Common myeloid progenitor, CD34-positive (primary cell): ENCODE data around the gene PTGER2.

Experiments
- CTCF ChIA-PET: fragments of 350-600 bp; sonication (Branson Sonifier 250); formaldehyde crosslinking; loops from one replicate; lab custom pipeline; 2021; ENCODE audit warnings: antibody characterized with exemption; lab: Charles Lee
- POLR2A ChIA-PET: fragments of 350-600 bp; sonication (Branson Sonifier 250); formaldehyde crosslinking; loops from one replicate; lab custom pipeline; 2021; ENCODE audit warnings: antibody characterized with exemption; lab: Charles Lee
- DNase-seq, 3 donors: peaks; one replicate each; pipeline versions ENCODE4 v3.0.0 to v3.0.0-alpha.2; 2013
- H3K27ac ChIP-seq, 2 experiments: 1 replicate in 1 of 2; 2 replicates in 1 of 2; pipeline ENCODE4 v1.7.0; 2013; ENCODE audit warnings: inconsistent platforms in 2 of 2, low read length in 2 of 2, mild to moderate bottlenecking in 2 of 2, low read depth in 1 of 2, moderate library complexity in 1 of 2; ENCODE audit not compliant: severe bottlenecking in 2 of 2, insufficient read depth in 1 of 2, poor library complexity in 1 of 2
- H3K27me3 ChIP-seq, 5 experiments: replicated peaks in 2 of 5; 1 replicate in 3 of 5; 2 replicates in 2 of 5; pipeline versions ENCODE4 v1.6.1 to v1.7.0; 2013; ENCODE audit warnings: low read length in 4 of 5, mild to moderate bottlenecking in 2 of 5, moderate library complexity in 2 of 5, inconsistent platforms in 1 of 5; ENCODE audit not compliant: insufficient read depth in 5 of 5, control insufficient read depth in 4 of 5
- H3K36me3 ChIP-seq, 4 experiments: 1 replicate in 2 of 4; 2 replicates in 2 of 4; pipeline versions ENCODE4 v1.6.1 to v1.7.0; 2013; ENCODE audit warnings: low read length in 3 of 4, control low read depth in 1 of 4, mild to moderate bottlenecking in 1 of 4; ENCODE audit not compliant: control insufficient read depth in 4 of 4, insufficient read depth in 4 of 4
- H3K4me1 ChIP-seq, 4 experiments: 1 replicate in 3 of 4; 2 replicates in 1 of 4; pipeline versions ENCODE4 v1.6.1 to v1.7.1; 2013; ENCODE audit warnings: low read length in 3 of 4, mild to moderate bottlenecking in 3 of 4, control low read depth in 1 of 4, inconsistent platforms in 1 of 4, moderate library complexity in 1 of 4; ENCODE audit not compliant: control insufficient read depth in 4 of 4, insufficient read depth in 4 of 4; ENCODE audit errors: control extremely low read depth in 1 of 4
- H3K4me3 ChIP-seq, 7 experiments: 1 replicate in 4 of 7; 2 replicates in 3 of 7; pipeline versions ENCODE4 v1.5.1 to v1.7.0; 2013; ENCODE audit warnings: mild to moderate bottlenecking in 7 of 7, low read length in 6 of 7, moderate library complexity in 6 of 7, inconsistent platforms in 2 of 7, low read depth in 2 of 7, control low read depth in 1 of 7; ENCODE audit not compliant: insufficient read depth in 4 of 7, control insufficient read depth in 1 of 7; ENCODE audit errors: extremely low read depth in 1 of 7
- H3K9me3 ChIP-seq, 5 experiments: 1 replicate in 4 of 5; 2 replicates in 1 of 5; pipeline versions ENCODE4 v1.6.1 to v1.7.1; 2013; ENCODE audit warnings: low read length in 4 of 5, mild to moderate bottlenecking in 2 of 5, inconsistent platforms in 1 of 5, low read depth in 1 of 5, moderate library complexity in 1 of 5; ENCODE audit not compliant: control insufficient read depth in 4 of 5, insufficient read depth in 2 of 5; ENCODE audit errors: control extremely low read depth in 1 of 5
- WGBS: methylation state at CpG from one replicate; pipeline ENCODE4 v1.1.5; 2013; ENCODE audit not compliant: insufficient coverage; 5-methylcytosine and 5-hydroxymethylcytosine counted together

PTGER2 gene

GRCh38 chr14:52354242-52354641 lies 40.1 kb downstream of the PTGER2 start:
- POLR2A ChIA-PET = no interaction called here
- no peaks in the 10 kb centered on the region for H3K9me3 ChIP-seq
- no peaks in the 10 kb centered on the region for H3K36me3 ChIP-seq
- no peak for DNase-seq
- no peak overlapping the region for H3K4me3 ChIP-seq
- peaks cover 8 to 24% (median 12%) of the 10 kb centered on the region in 4 experiments for H3K4me1 ChIP-seq
- H3K27ac ChIP-seq = no peak overlapping the region
- peaks cover 0 to 85% (median 35%) of the 10 kb centered on the region in 5 experiments for H3K27me3 ChIP-seq
- CTCF ChIA-PET = no interaction called here

GRCh38 chr14:52355016-52355431 lies 40.9 kb downstream of the PTGER2 start:
- POLR2A ChIA-PET = no interaction called here
- WGBS = 0% methylated on average over 1 of the region's 2 CpGs
- H3K36me3 ChIP-seq = no peaks in the 10 kb centered on the region
- H3K9me3 ChIP-seq = no peaks in the 10 kb centered on the region
- peak; percentile 26 to 61 (median 50) for DNase-seq
- CTCF ChIA-PET = no interaction called here
- peaks cover 8 to 24% (median 12%) of the 10 kb centered on the region in 4 experiments for H3K4me1 ChIP-seq
- H3K4me3 ChIP-seq = no peak overlapping the region
- no peak overlapping the region for H3K27ac ChIP-seq
- peaks cover 0 to 81% (median 36%) of the 10 kb centered on the region in 5 experiments for H3K27me3 ChIP-seq

- Histone ChIP-seq H3K4me1 (peaks cover 8 to 24% (median 12%) of the 10 kb centered on the region in 4 experiments), H3K27ac (no peak overlapping the region)
Measured at GRCh38 chr14:52355526-52355925, 41.4 kb downstream of the PTGER2 start.

GRCh38 chr14:52356025-52356424 lies 41.9 kb downstream of the PTGER2 start:
- WGBS = 93% methylated on average over 3 of the region's 3 CpGs
- Histone ChIP-seq H3K4me3 (no peak overlapping the region), H3K36me3 (no peaks in the 10 kb centered on the region), H3K9me3 (no peaks in the 10 kb centered on the region), H3K27ac (no peak overlapping the region), H3K4me1 (peaks cover 8 to 24% (median 12%) of the 10 kb centered on the region in 4 experiments), H3K27me3 (peaks cover 0 to 79% (median 38%) of the 10 kb centered on the region in 5 experiments)
- ChIA-PET CTCF (no interaction called here), POLR2A (no interaction called here)
- DNase-seq = no peak

More at GRCh38 chr14:52355526-52355925, 41.4 kb downstream of the PTGER2 start:
- H3K36me3 ChIP-seq = no peaks in the 10 kb centered on the region
- no peak overlapping the region for H3K4me3 ChIP-seq
- POLR2A ChIA-PET = no interaction called here
- peaks cover 0 to 78% (median 39%) of the 10 kb centered on the region in 5 experiments for H3K27me3 ChIP-seq
- no peaks in the 10 kb centered on the region for H3K9me3 ChIP-seq
- CTCF ChIA-PET = no interaction called here
- DNase-seq = no peak
- WGBS = 44% methylated on average over 2 of the region's 5 CpGs

GRCh38 chr14:52360831-52361230 lies 46.7 kb downstream of the PTGER2 start:
- Histone ChIP-seq H3K4me1 (no peaks in the 10 kb centered on the region), H3K27me3 (peaks cover 2 to 54% (median 22%) of the 10 kb centered on the region in 5 experiments), H3K36me3 (no peaks in the 10 kb centered on the region), H3K9me3 (no peaks in the 10 kb centered on the region), H3K27ac (no peak overlapping the region), H3K4me3 (no peak overlapping the region)
- 83% methylated on average over 1 of the region's 4 CpGs for WGBS
- no peak for DNase-seq
- CTCF ChIA-PET = no interaction called here
- POLR2A ChIA-PET = no interaction called here

- H3K27me3 ChIP-seq = peaks cover 2 to 56% (median 15%) of the 10 kb centered on the region in 5 experiments
- no peak for DNase-seq
- no peaks in the 10 kb centered on the region for H3K4me1 ChIP-seq
- H3K36me3 ChIP-seq = no peaks in the 10 kb centered on the region
- whole genome bisulfite sequencing = no CpG with 5 or more reads among the region's 2 CpGs
- H3K27ac ChIP-seq = no peak overlapping the region
- ChIA-PET POLR2A (interaction anchor here (0.6 kb wide), 1 partner anchor 968 kb away, joined by 3 read pairs; no protein-coding TSS in a partner anchor), CTCF (interaction anchor here (0.9 to 1.9 kb wide), 4 partner anchors 31 to 63 kb away, joined by 3 to 4 read pairs (median 3); no protein-coding TSS in a partner anchor)
- no peaks in the 10 kb centered on the region for H3K9me3 ChIP-seq
- no peak overlapping the region for H3K4me3 ChIP-seq
Measured at GRCh38 chr14:52363041-52363704, 49.1 kb downstream of the PTGER2 start.

- H3K4me3 ChIP-seq = no peak overlapping the region
- ChIA-PET POLR2A (interaction anchor here (0.6 kb wide), 1 partner anchor 967 kb away, joined by 3 read pairs; no protein-coding TSS in a partner anchor), CTCF (interaction anchor here (1.2 to 1.9 kb wide), 2 partner anchors 31 to 63 kb away, joined by 3 to 4 read pairs; no protein-coding TSS in a partner anchor)
- H3K36me3 ChIP-seq = no peaks in the 10 kb centered on the region
- no peak for DNase-seq
- H3K27me3 ChIP-seq = peaks cover 2 to 53% (median 14%) of the 10 kb centered on the region in 5 experiments
- no peaks in the 10 kb centered on the region for H3K4me1 ChIP-seq
- H3K9me3 ChIP-seq = no peaks in the 10 kb centered on the region
- H3K27ac ChIP-seq = no peak overlapping the region
- no CpG with 5 or more reads among the region's 1 CpG for WGBS
Measured at GRCh38 chr14:52363961-52364360, 49.8 kb downstream of the PTGER2 start.
